MCF 10A (cell line): ENCODE data around the gene CRHR1. TPM values are rescaled to one million over a fixed set of nuclear protein-coding genes. Genes with fewer than 3 reads are reported as not detected.

Experiments used
- BruUV-seq: library from RNA; stranded (reverse); fragments of 400-500 nt; replicated peaks from 2 replicates; lab custom pipeline; 2021; lab: Mats Ljungman, UMichigan
- CTCF ChIA-PET: fragments of 300-600 bp; sonication (Branson Sonifier 250); formaldehyde crosslinking; extraction: SDS; loops from one replicate; lab custom pipeline; 2021; ENCODE audit warnings: antibody characterized with exemption, inconsistent platforms; lab: Yijun Ruan, JAX
- POLR2A ChIA-PET: fragments of 300-600, 350-650 bp; sonication (Branson Sonifier 250); formaldehyde crosslinking; extraction: SDS; loops from one replicate; lab custom pipeline; 2020; ENCODE audit warnings: antibody characterized with exemption, inconsistent platforms; lab: Yijun Ruan, JAX
- DNase-seq: peaks from one replicate; pipeline ENCODE4 v3.0.0-alpha.2; 2018; ENCODE audit not compliant: unreplicated experiment
- H3K27ac Mint-ChIP-seq: one replicate; pipeline ENCODE4 v1.8.0; 2022; ENCODE audit warnings: mild to moderate bottlenecking, low read depth, mixed read lengths; ENCODE audit not compliant: unreplicated experiment
- H3K27me3 Mint-ChIP-seq: one replicate; pipeline ENCODE4 v1.8.0; 2022; ENCODE audit warnings: mixed read lengths; ENCODE audit not compliant: insufficient read depth, unreplicated experiment
- H3K36me3 Mint-ChIP-seq: one replicate; pipeline ENCODE4 v1.8.0; 2022; ENCODE audit warnings: mild to moderate bottlenecking, moderate library complexity, mixed read lengths; ENCODE audit not compliant: insufficient read depth, unreplicated experiment
- H3K4me1 Mint-ChIP-seq: one replicate; pipeline ENCODE4 v1.8.0; 2022; ENCODE audit warnings: mixed read lengths; ENCODE audit not compliant: insufficient read depth, unreplicated experiment
- H3K4me3 Mint-ChIP-seq: one replicate; pipeline ENCODE4 v1.8.0; 2022; ENCODE audit warnings: mild to moderate bottlenecking, moderate library complexity, mixed read lengths; ENCODE audit not compliant: unreplicated experiment
- H3K9me3 Mint-ChIP-seq: one replicate; pipeline ENCODE4 v1.8.0; 2022; ENCODE audit warnings: mixed read lengths; ENCODE audit not compliant: unreplicated experiment
- intact Hi-C: fragments of 100-400 bp; cut with micrococcal nuclease; formaldehyde crosslinking; loops from 2 replicates; pipeline ENCODE4 v1.14.1; 2022
- total RNA-seq: library from RNA; stranded (reverse); gene quantifications from 2 replicates; pipeline ENCODE4 v1.2.3, GENCODE V29; 2022
- TF ChIP-seq, protein P1 (sequence below): fragments of 200-600 bp; IDR thresholded peaks from one replicate; pipeline ENCODE4 v1.8.0; 2022; ENCODE audit warnings: antibody characterized with exemption, mild to moderate bottlenecking; ENCODE audit not compliant: unreplicated experiment

CRHR1 gene
- total RNA-seq, 1 experiment from 2014 or later, result not detected

- Mint-ChIP-seq H3K4me1 (no peaks in the 10 kb centered on the region), H3K36me3 (no peaks in the 10 kb centered on the region), H3K9me3 (no peaks in the 10 kb centered on the region), H3K4me3 (no peak overlapping the region), H3K27ac (no peak overlapping the region), H3K27me3 (peaks cover 41% of the 10 kb centered on the region)
- TF ChIP-seq, protein P1, sequence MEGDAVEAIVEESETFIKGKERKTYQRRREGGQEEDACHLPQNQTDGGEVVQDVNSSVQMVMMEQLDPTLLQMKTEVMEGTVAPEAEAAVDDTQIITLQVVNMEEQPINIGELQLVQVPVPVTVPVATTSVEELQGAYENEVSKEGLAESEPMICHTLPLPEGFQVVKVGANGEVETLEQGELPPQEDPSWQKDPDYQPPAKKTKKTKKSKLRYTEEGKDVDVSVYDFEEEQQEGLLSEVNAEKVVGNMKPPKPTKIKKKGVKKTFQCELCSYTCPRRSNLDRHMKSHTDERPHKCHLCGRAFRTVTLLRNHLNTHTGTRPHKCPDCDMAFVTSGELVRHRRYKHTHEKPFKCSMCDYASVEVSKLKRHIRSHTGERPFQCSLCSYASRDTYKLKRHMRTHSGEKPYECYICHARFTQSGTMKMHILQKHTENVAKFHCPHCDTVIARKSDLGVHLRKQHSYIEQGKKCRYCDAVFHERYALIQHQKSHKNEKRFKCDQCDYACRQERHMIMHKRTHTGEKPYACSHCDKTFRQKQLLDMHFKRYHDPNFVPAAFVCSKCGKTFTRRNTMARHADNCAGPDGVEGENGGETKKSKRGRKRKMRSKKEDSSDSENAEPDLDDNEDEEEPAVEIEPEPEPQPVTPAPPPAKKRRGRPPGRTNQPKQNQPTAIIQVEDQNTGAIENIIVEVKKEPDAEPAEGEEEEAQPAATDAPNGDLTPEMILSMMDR, result no peak
- no peak for DNase-seq
- ChIA-PET CTCF (interaction anchor here (0.7 to 0.8 kb wide), 2 partner anchors 103 to 198 kb away, joined by 3 to 4 read pairs; no protein-coding TSS in a partner anchor), POLR2A (no interaction called here)
- intact Hi-C loops, result no loop called here
- no TSS peak for BruUV-seq
Observed at GRCh38 chr17:45824901-45825492, 40.9 kb downstream of the CRHR1 start.

DNA sequence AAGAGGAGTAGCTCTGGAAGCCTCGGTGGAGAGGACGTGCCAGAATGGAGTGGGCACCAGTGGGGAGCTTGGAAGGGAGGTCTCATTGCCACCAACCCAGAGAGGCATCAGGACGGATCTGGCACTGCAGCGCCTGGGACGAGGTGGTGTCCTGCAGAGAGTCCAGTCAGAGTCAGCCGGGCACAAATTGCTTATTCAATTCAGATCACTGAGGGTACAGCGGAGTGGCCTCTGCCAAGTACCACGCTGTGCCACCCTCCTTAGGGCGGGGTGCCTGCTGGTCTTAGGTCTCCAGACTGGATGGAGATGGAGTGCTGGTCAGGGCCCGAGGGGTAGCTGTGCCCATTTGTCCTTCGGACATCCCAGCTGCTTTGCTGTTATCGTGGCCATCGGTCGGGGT, 41.7 kb downstream of the CRHR1 start:
- H3K9me3 Mint-ChIP-seq, result no peaks in the 10 kb centered on the region
- CTCF ChIA-PET, result interaction anchor here (0.7 to 2.6 kb wide), 3 partner anchors 104 to 199 kb away, joined by 3 to 15 read pairs (median 4); no protein-coding TSS in a partner anchor
- intact Hi-C loops, result no loop called here
- no peaks in the 10 kb centered on the region for H3K36me3 Mint-ChIP-seq
- POLR2A ChIA-PET, result no interaction called here
- TF ChIP-seq, protein P1, result no peak
- H3K27me3 Mint-ChIP-seq, result peaks cover 41% of the 10 kb centered on the region
- no TSS peak for BruUV-seq
- H3K4me1 Mint-ChIP-seq, result no peaks in the 10 kb centered on the region
- H3K4me3 Mint-ChIP-seq, result no peak overlapping the region
- no peak overlapping the region for H3K27ac Mint-ChIP-seq
- DNase-seq, result no peak

DNA sequence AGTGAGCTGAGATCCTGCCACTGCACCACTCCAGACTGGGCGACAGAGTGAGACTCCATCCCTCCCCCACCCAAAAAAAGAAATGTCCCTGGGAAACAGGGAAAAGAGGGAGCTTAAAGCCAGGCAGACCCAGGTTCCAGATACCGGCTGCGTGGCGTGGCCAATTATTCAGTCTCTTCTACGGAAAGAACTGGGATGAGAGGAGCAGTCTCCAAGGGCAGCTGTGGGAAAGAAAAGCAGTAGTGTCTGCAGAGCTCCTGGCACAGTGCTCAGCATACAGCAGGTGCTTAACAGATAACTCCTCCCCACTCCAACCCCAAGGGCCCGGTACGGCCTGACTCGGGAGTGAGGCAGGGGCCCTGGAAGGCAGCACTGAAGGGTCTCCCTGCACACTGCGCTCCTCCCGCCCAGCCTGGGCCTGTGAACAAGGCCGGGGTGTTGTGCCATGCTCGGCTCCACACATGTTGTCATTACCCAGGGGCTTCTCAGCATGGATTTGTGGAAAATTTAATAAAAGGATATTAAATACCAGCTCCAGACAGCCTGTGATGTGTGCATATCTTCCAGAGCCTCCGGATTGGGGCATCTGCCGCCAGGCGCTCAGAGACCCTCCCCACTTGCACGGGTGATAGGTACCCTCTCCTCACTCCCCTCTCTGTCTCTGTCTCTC, 42.9 kb downstream of the CRHR1 start:
- H3K4me1 Mint-ChIP-seq, result no peaks in the 10 kb centered on the region
- no peak overlapping the region for H3K27ac Mint-ChIP-seq
- no peak for DNase-seq
- H3K36me3 Mint-ChIP-seq, result no peaks in the 10 kb centered on the region
- ChIA-PET CTCF (interaction anchor here (0.9 to 2.6 kb wide), 4 partner anchors 11 to 241 kb away, joined by 3 to 15 read pairs (median 4); no protein-coding TSS in a partner anchor), POLR2A (interaction anchor here (0.6 to 1.0 kb wide), 2 partner anchors 113 to 183 kb away, joined by 3 read pairs; no protein-coding TSS in a partner anchor)
- TF ChIP-seq, protein P1, result no peak
- no peak overlapping the region for H3K4me3 Mint-ChIP-seq
- intact Hi-C loops, result no loop called here
- peaks cover 35% of the 10 kb centered on the region for H3K27me3 Mint-ChIP-seq
- no peaks in the 10 kb centered on the region for H3K9me3 Mint-ChIP-seq
- BruUV-seq, result no TSS peak

- no TSS peak for BruUV-seq
- H3K4me3 Mint-ChIP-seq, result no peak overlapping the region
- H3K9me3 Mint-ChIP-seq, result no peaks in the 10 kb centered on the region
Observed at GRCh38 chr17:45828171-45828570, 44.1 kb downstream of the CRHR1 start.

More at GRCh38 chr17:45828171-45828570, 44.1 kb downstream of the CRHR1 start:
- ChIA-PET POLR2A (interaction anchor here (1.0 kb wide), 1 partner anchor 184 kb away, joined by 3 read pairs; no protein-coding TSS in a partner anchor), CTCF (interaction anchor here (0.6 to 2.6 kb wide), 3 partner anchors 12 to 187 kb away, joined by 5 to 15 read pairs (median 6); no protein-coding TSS in a partner anchor)
- TF ChIP-seq, protein P1, result no peak
- H3K27ac Mint-ChIP-seq, result no peak overlapping the region
- intact Hi-C loops, result no loop called here
- no peak for DNase-seq
- H3K36me3 Mint-ChIP-seq, result no peaks in the 10 kb centered on the region
- no peaks in the 10 kb centered on the region for H3K4me1 Mint-ChIP-seq
- H3K27me3 Mint-ChIP-seq, result peaks cover 35% of the 10 kb centered on the region
